AG10803 (cell line): ENCODE results near the gene DPH2.

Experiments used
- DNase-seq: peaks from one replicate; pipeline ENCODE4 v3.0.0; 2010; ENCODE audit warnings: low read depth
- H3K4me3 ChIP-seq: 2 replicates; pipeline ENCODE4 v1.5.1; 2011; ENCODE audit warnings: mild to moderate bottlenecking, low read length, control low read depth
- TF ChIP-seq, protein P1 (sequence below): conservative IDR thresholded peaks from 2 replicates; pipeline ENCODE4 v1.5.1; 2011; ENCODE audit warnings: mild to moderate bottlenecking, low read length, control low read depth, inconsistent platforms

DPH2 gene

DNA sequence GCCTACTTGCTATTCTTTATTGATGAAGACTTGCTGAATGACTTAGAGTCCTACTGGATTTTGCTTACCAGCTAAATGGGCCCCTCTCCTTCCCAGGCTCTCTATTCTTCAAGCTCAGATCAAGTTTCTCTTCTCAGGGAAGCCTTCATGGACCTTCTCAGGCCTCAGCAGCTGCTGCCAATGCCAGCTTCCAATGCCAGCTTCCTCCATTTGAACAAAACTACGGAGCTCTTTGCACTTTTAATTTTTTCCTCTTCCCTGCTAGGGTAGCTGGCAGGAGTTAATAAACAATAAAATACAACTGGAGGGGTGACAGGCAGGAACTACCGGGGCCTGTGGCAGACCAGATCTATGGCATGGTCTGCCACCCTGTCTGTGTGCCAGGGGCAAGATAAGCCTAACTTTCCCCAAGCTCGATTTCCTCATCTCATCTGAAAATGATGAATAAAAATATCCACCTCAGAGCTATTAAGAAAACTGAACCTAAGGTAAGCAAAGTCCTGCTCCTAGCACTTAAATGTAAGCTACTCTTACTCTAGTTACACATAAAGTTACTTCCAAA is 24.1 kb upstream of the DPH2 start:
- no peak for DNase-seq
- TF ChIP-seq, protein P1, sequence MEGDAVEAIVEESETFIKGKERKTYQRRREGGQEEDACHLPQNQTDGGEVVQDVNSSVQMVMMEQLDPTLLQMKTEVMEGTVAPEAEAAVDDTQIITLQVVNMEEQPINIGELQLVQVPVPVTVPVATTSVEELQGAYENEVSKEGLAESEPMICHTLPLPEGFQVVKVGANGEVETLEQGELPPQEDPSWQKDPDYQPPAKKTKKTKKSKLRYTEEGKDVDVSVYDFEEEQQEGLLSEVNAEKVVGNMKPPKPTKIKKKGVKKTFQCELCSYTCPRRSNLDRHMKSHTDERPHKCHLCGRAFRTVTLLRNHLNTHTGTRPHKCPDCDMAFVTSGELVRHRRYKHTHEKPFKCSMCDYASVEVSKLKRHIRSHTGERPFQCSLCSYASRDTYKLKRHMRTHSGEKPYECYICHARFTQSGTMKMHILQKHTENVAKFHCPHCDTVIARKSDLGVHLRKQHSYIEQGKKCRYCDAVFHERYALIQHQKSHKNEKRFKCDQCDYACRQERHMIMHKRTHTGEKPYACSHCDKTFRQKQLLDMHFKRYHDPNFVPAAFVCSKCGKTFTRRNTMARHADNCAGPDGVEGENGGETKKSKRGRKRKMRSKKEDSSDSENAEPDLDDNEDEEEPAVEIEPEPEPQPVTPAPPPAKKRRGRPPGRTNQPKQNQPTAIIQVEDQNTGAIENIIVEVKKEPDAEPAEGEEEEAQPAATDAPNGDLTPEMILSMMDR, result no peak
- H3K4me3 ChIP-seq, result peak overlapping the region; percentile 98

DNA sequence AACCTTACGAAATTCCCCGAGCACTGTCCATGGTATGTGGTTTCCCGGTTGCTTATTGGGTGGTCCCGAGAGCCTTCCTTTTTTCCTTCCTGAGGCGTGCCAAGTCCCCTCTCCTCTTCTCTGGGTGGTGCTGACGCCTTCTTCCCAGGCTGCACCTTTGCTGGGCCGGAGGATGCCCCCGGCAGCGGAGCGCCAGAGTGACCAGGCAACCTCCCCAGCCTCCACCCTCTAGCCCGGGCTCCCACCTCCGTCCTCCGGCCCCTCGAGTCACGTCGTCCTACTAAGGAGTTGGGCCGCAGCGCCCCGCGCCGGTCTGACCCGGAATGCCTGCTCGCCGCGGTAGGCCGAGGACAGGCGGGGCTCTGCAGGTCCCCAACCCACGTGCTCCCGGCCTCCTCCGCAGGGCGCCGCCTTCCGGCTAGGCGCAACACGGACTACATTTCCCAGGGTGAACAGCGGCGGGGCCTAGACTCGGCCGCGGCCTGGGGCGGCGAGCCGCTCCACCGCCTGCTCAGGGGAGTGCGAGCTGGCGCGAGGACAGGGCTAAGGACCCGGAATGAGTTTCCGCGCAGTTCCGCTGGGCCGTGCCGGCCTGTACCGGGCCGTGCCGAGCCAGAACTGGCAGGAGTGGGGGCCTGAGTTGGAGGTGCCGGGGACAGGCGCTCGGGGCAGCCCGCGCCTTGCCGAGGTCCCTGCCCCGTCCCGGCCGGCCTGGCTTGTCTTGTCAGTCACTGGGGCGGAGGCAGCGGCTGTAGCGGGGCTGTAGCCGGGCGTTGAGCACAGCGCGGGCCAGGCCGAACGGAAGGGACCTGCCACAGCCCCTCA is 23.4 kb upstream of the DPH2 start, which contains the start of gene IPO13:
TSS of gene IPO13 (plus strand) at position 715 of the 825 bp plus-strand sequence. CDS start 651 bp downstream, outside the sequence.
- DNase-seq, result peak; percentile 92
- TF ChIP-seq, protein P1, result peak; percentile 50
- H3K4me3 ChIP-seq, result peak within 1 kb of the TSS; percentile 98

DNA sequence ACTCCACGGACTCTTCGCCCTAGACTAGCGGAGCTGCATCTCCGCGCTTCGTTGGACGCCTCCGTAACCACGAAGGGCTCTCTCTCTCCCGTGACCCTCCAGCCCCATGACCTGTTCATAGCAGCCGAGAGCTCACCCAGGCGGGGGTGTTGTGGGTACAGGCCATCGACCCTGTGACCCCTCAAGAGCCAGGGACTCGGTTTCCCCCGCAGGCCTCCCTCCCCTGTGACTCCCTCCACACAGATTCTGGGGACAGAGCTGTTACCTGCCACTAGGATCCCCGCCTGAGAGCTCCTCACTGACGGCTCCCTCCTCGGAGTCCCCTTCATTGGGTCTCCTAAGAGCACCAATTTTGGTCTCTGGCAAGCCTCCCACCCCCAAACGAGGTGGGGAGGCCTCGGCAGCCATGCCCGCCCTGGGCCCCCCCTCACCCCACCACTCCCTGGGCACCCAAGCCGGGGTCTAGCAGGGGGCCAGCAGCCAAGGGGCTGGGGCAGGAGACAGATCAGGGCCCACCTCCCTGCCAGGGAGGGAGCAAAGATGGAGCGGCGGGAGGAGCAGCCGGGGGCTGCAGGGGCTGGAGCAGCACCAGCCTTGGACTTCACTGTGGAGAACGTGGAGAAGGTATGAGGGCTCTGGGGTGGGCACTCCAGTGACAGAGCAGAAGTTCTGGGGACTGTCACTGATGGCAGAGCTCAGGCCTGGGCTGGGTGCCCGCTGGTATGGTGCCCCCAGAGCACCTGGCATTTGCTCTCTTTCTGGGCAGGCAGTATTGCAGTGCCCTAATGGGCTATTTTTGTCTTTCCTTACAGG is 22.5 kb upstream of the DPH2 start:
- TF ChIP-seq, protein P1, result no peak
- H3K4me3 ChIP-seq, result peak overlapping the region; percentile 98
- no peak for DNase-seq

DNA sequence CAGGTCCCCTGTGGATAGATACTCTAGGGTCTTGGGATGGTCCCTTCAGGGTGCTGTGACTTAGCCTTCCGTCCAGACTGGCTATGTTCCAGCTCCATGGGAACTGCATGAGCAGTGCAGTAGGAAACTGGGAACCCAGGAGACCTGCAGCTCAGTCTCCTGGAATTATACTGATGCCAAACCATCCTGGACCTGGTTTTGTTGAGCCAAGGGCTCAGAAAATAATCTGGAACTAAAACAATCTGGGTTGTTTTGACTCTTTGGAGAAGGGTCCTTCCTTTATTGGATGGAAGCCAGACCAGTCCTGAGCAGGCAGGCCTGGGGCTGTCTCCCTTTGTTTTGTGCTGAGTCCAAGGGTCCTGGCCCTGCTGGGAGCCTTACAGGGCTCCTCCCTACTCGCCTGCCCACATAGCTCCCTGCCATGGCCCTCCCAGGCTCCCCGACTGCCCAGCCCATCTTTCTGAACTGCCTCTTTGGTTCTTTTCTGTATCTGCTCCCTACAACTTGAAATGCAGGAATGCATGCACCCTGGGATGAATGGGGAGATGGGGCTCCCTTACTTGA is 21.9 kb upstream of the DPH2 start:
- DNase-seq, result no peak
- peak overlapping the region; percentile 98 for H3K4me3 ChIP-seq
- TF ChIP-seq, protein P1, result no peak

DNA sequence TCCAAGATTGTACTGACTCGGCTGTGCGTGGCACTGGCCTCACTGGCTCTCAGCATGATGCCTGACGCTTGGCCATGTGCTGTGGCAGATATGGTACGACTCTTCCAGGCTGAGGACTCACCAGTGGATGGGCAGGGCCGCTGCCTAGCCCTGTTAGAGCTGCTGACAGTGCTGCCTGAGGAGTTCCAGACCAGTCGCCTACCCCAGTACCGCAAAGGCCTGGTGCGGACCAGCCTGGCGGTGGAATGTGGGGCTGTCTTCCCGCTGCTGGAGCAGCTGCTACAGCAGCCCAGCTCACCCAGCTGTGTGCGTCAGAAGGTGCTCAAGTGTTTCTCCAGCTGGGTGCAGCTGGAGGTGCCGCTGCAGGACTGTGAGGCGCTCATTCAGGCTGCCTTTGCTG is 20.1 kb upstream of the DPH2 start:
- H3K4me3 ChIP-seq, result no peak overlapping the region
- TF ChIP-seq, protein P1, result no peak
- no peak for DNase-seq

DNA sequence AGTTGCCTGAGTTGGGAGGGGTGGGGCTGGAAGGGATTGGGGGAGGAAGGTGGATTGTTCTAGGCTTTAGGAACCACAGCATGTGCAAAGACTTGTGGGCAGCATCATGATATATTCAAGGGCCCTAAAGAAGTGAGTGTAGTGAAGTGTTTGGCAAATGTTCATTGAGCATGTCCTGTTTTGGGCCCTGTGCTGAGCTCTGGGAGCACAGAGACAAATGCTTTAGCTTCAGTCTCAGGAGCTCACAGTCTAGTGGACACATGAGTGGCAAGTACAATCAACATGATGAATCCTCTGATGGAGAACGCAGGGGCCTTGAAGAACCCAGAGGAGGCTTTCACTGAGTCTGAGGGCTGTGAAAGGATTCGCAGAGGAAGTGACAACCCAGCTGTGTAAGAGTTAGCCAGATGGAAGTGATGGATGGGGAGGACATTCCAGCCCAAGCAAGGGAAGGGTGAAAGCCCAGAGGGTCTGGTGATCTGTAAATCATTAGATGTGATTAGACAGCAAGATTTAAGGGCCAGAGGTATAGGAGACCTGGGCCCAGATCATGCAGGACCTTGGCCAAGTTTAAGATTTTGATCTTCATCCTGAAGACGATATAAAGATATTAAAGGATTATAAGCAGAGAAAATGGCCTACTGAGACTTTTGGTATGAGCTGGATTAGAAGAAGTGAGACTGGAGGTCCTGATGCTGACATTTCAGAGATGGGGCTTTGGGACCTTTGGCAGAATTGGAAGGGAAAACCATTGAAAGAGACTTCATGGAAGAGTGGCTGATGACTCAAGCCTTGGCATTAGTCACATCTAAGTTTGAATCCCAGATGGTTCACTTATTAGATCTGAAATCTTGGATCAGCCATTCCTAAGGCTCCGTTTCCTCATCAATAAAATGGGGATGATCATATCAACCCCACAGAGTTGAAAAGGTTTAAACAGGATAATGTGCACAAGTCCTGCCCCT is 18.5 kb upstream of the DPH2 start:
- H3K4me3 ChIP-seq, result no peak overlapping the region
- no peak for DNase-seq
- TF ChIP-seq, protein P1, result no peak
